IMR-90 (cell line): Measurements from ENCODE around the gene SPNS2. TPM values are rescaled to one million over a fixed set of nuclear protein-coding genes. Genes with fewer than 3 reads are reported as not detected.

ENCODE experiments used
- ATAC-seq: fragments of 200-7000 bp; cut with Tn5 transposase; 2 replicates; pipeline ENCODE4 v1.9.1; 2020; ENCODE audit warnings: low read depth, mild to moderate bottlenecking, moderate library complexity
- BruUV-seq: library from RNA; stranded (reverse); fragments of 400-500 nt; replicated peaks from 2 replicates; lab custom pipeline; 2021; lab: Mats Ljungman, UMichigan
- CTCF ChIA-PET: fragments of 300-600 bp; formaldehyde crosslinking; extraction: SDS; loops from one replicate; lab custom pipeline; 2021; ENCODE audit warnings: antibody characterized with exemption; lab: Yijun Ruan, JAX
- POLR2A ChIA-PET: fragments of 300-600 bp; sonication (Branson Sonifier 250); formaldehyde crosslinking; loops from one replicate; lab custom pipeline; 2022; ENCODE audit warnings: antibody characterized with exemption; ENCODE audit not compliant: unreplicated experiment; lab: Charles Lee
- DNase-seq: peaks from one replicate; pipeline ENCODE4 v3.0.0; 2013
- H2AFZ ChIP-seq: replicated peaks from 2 replicates; pipeline ENCODE3; 2013; ENCODE audit warnings: low read length, mild to moderate bottlenecking; ENCODE audit not compliant: poor library complexity
- H2AK5ac ChIP-seq: 2 replicates; pipeline ENCODE4 v1.6.1; 2013; ENCODE audit warnings: low read depth, low read length, inconsistent platforms
- H2AK9ac ChIP-seq: replicated peaks from 2 replicates; pipeline ENCODE3; 2013; ENCODE audit warnings: mild to moderate bottlenecking, low read depth, low read length, moderate library complexity; ENCODE audit not compliant: poor library complexity
- H2BK120ac ChIP-seq: 2 replicates; pipeline ENCODE4 v1.6.1; 2013; ENCODE audit warnings: low read depth, low read length, inconsistent platforms
- H2BK15ac ChIP-seq: 3 replicates; pipeline ENCODE4 v1.6.1; 2013; ENCODE audit warnings: low read depth, low read length, inconsistent platforms
- H2BK20ac ChIP-seq: 2 replicates; pipeline ENCODE4 v1.6.1; 2013; ENCODE audit warnings: low read depth, mild to moderate bottlenecking, inconsistent platforms, low read length, moderate library complexity
- H2BK5ac ChIP-seq: 2 replicates; pipeline ENCODE4 v1.6.1; 2013; ENCODE audit warnings: mild to moderate bottlenecking, low read depth, low read length, inconsistent platforms; ENCODE audit not compliant: poor library complexity, severe bottlenecking
- H3K14ac ChIP-seq: replicated peaks from 2 replicates; pipeline ENCODE4 v1.6.1; 2013; ENCODE audit warnings: low read depth, low read length, inconsistent platforms
- H3K18ac ChIP-seq: 2 replicates; pipeline ENCODE4 v1.6.1; 2013; ENCODE audit warnings: low read depth, low read length, control low read depth
- H3K23ac ChIP-seq: 2 replicates; pipeline ENCODE4 v1.6.1; 2013; ENCODE audit warnings: low read depth, low read length, inconsistent platforms
- H3K27ac ChIP-seq: 2 replicates; pipeline ENCODE4 v1.5.1; 2013; ENCODE audit warnings: mild to moderate bottlenecking, control low read depth, low read length; ENCODE audit not compliant: insufficient read depth
- H3K27me3 ChIP-seq: 2 replicates; pipeline ENCODE4 v1.6.1; 2013; ENCODE audit warnings: low read length; ENCODE audit not compliant: control insufficient read depth, insufficient read depth
- H3K36me3 ChIP-seq: 2 replicates; pipeline ENCODE4 v1.6.1; 2013; ENCODE audit warnings: low read length, mixed read lengths; ENCODE audit not compliant: control insufficient read depth, insufficient read depth
- H3K4ac ChIP-seq: 2 replicates; pipeline ENCODE4 v1.6.1; 2013; ENCODE audit warnings: low read depth, low read length, inconsistent platforms
- H3K4me1 ChIP-seq: 2 replicates; pipeline ENCODE4 v1.6.1; 2013; ENCODE audit warnings: low read length, mixed read lengths; ENCODE audit not compliant: control insufficient read depth, insufficient read depth
- H3K4me2 ChIP-seq: 2 replicates; pipeline ENCODE4 v1.6.1; 2013; ENCODE audit warnings: low read depth, mild to moderate bottlenecking, control low read depth, low read length, moderate library complexity
- H3K4me3 ChIP-seq: 2 replicates; pipeline ENCODE4 v1.5.1; 2013; ENCODE audit warnings: low read depth, mild to moderate bottlenecking, control low read depth, low read length, moderate library complexity; ENCODE audit not compliant: insufficient read depth
- H3K56ac ChIP-seq: 2 replicates; pipeline ENCODE4 v1.6.1; 2013; ENCODE audit warnings: low read length, inconsistent platforms; ENCODE audit not compliant: insufficient read depth; ENCODE audit errors: extremely low read depth
- H3K79me1 ChIP-seq, 2 experiments: 2 replicates each; pipeline ENCODE4 v1.6.1; 2013; ENCODE audit warnings: low read length in 2 of 2, inconsistent platforms in 1 of 2, low read depth in 1 of 2
- H3K9ac ChIP-seq: 2 replicates; pipeline ENCODE4 v1.6.1; 2013; ENCODE audit warnings: low read depth, low read length, control low read depth
- H3K9me1 ChIP-seq: 2 replicates; pipeline ENCODE4 v1.6.1; 2013; ENCODE audit warnings: low read length, inconsistent platforms; ENCODE audit not compliant: insufficient read depth
- H3K9me3 ChIP-seq: 2 replicates; pipeline ENCODE4 v1.6.1; 2013; ENCODE audit warnings: low read length; ENCODE audit not compliant: control insufficient read depth, insufficient read depth
- H4K20me1 ChIP-seq: 2 replicates; pipeline ENCODE4 v1.6.1; 2013; ENCODE audit warnings: low read length, inconsistent platforms; ENCODE audit not compliant: insufficient read depth
- H4K5ac ChIP-seq: 2 replicates; pipeline ENCODE4 v1.6.1; 2013; ENCODE audit warnings: mild to moderate bottlenecking, low read depth, low read length, control low read depth
- H4K8ac ChIP-seq, 2 experiments: 2 replicates each; pipeline ENCODE4 v1.6.1; 2013; ENCODE audit warnings: low read depth in 2 of 2, low read length in 2 of 2, control low read depth in 1 of 2, inconsistent platforms in 1 of 2
- H4K91ac ChIP-seq: 2 replicates; pipeline ENCODE4 v1.6.1; 2013; ENCODE audit warnings: low read depth, low read length, inconsistent platforms; ENCODE audit not compliant: insufficient read depth
- BHLHE40 ChIP-seq: fragments of 150-350 bp; IDR thresholded peaks from 2 replicates; pipeline ENCODE4 v1.6.1; 2016; ENCODE audit warnings: mild to moderate bottlenecking, low read depth, low read length
- CEBPB ChIP-seq: IDR thresholded peaks from 2 replicates; pipeline ENCODE4 v1.6.1; 2012; ENCODE audit warnings: low read depth, low read length, improper control_type of control experiment
- CHD1 ChIP-seq: IDR thresholded peaks from 2 replicates; pipeline ENCODE4 v1.6.1; 2012; ENCODE audit warnings: low read depth, low read length, improper control_type of control experiment
- CTCF ChIP-seq: conservative IDR thresholded peaks from 2 replicates; pipeline ENCODE4 v1.5.1; 2012; ENCODE audit warnings: mild to moderate bottlenecking, low read depth, low read length, improper control_type of control experiment
- ELK1 ChIP-seq: fragments of 150-350 bp; IDR thresholded peaks from 2 replicates; pipeline ENCODE4 v1.6.1; 2016; ENCODE audit warnings: low read depth, mild to moderate bottlenecking, low read length, moderate library complexity, borderline replicate concordance
- FOS ChIP-seq: fragments of 150-350 bp; IDR thresholded peaks from 2 replicates; pipeline ENCODE4 v1.6.1; 2016; ENCODE audit warnings: low read depth, low read length
- MAFK ChIP-seq: IDR thresholded peaks from 2 replicates; pipeline ENCODE4 v1.6.1; 2012; ENCODE audit warnings: low read depth, low read length, improper control_type of control experiment
- MAZ ChIP-seq: IDR thresholded peaks from 2 replicates; pipeline ENCODE4 v1.6.1; 2012; ENCODE audit warnings: low read depth, mild to moderate bottlenecking, low read length, improper control_type of control experiment, moderate library complexity, borderline replicate concordance
- MXI1 ChIP-seq: IDR thresholded peaks from 2 replicates; pipeline ENCODE4 v1.6.1; 2012; ENCODE audit warnings: low read depth, mild to moderate bottlenecking, low read length, moderate library complexity, borderline replicate concordance
- NFE2L2 ChIP-seq: fragments of 150-350 bp; IDR thresholded peaks from 2 replicates; pipeline ENCODE4 v1.6.1; 2016; ENCODE audit warnings: low read depth, mild to moderate bottlenecking, low read length
- POLR2A ChIP-seq: IDR thresholded peaks from 2 replicates; pipeline ENCODE4 v1.6.1; 2012; ENCODE audit warnings: mild to moderate bottlenecking, low read depth, low read length
- RAD21 ChIP-seq: IDR thresholded peaks from 2 replicates; pipeline ENCODE4 v1.6.1; 2012; ENCODE audit warnings: low read length, improper control_type of control experiment
- RCOR1 ChIP-seq: IDR thresholded peaks from 2 replicates; pipeline ENCODE4 v1.6.1; 2012; ENCODE audit warnings: mild to moderate bottlenecking, low read length, improper control_type of control experiment; ENCODE audit not compliant: insufficient replicate concordance
- RFX5 ChIP-seq: IDR thresholded peaks from 2 replicates; pipeline ENCODE4 v1.8.0; 2012; ENCODE audit warnings: low read depth, mild to moderate bottlenecking, low read length, moderate library complexity
- SMC3 ChIP-seq: fragments of 150-350 bp; IDR thresholded peaks from 2 replicates; pipeline ENCODE4 v1.6.1; 2016; ENCODE audit warnings: low read depth, mild to moderate bottlenecking, antibody characterized with exemption, low read length, moderate library complexity
- USF2 ChIP-seq: fragments of 150-350 bp; IDR thresholded peaks from 2 replicates; pipeline ENCODE4 v1.6.1; 2017; ENCODE audit warnings: mild to moderate bottlenecking, antibody characterized with exemption, low read length, low read depth
- WGBS, 2 experiments: methylation state at CpG; one replicate each; pipeline versions ENCODE4 v1.1.5 to v1.1.7; 2013; ENCODE audit warnings: missing lambda C conversion rate in 2 of 2; ENCODE audit not compliant: insufficient read length in 1 of 2; ENCODE audit errors: extremely low coverage in 2 of 2; 5-methylcytosine and 5-hydroxymethylcytosine counted together
- dilution Hi-C: fragments of 300-500 bp; cut with HindIII; formaldehyde crosslinking; loops from one replicate; pipeline ENCODE4 v1.14.3; 2018; ENCODE audit warnings: low sequenced_read_pairs; ENCODE audit not compliant: unreplicated experiment
- in situ Hi-C: fragments of 300-500 bp; cut with MboI; formaldehyde crosslinking; loops from 3 replicates; pipeline ENCODE4 v1.14.3; 2019; ENCODE audit warnings: low sequenced_read_pairs, inconsistent platforms, mixed read lengths
- intact Hi-C: fragments of 100-400 bp; cut with micrococcal nuclease; formaldehyde crosslinking; loops from 2 replicates; pipeline ENCODE4 v1.10.0; 2022
- polyA plus RNA-seq, 3 experiments: library from polyadenylated mRNA; depleted of rRNA; stranded (reverse); fragments of >200 nt; gene quantifications; 2 replicates each; pipeline ENCODE4 v1.2.3, GENCODE V29; 2012; ENCODE audit warnings: low replicate concordance in 1 of 3
- total RNA-seq: library from RNA; depleted of rRNA; stranded (reverse); fragments of >200 nt; gene quantifications from 2 replicates; pipeline ENCODE4 v1.2.3, GENCODE V29; 2012

Gene SPNS2
- total and polyA plus RNA-seq, 2 of the 4 experiments (the other 2 are of a cell fraction): under 0.01 TPM; not detected in 1

GRCh38 chr17:4506175-4506813, 7.6 kb downstream of the SPNS2 start:
- BruUV-seq: no TSS peak
- Histone ChIP-seq H2AK9ac (no peak overlapping the region), H4K91ac (no peak overlapping the region), H4K8ac (no peak overlapping the region), H3K23ac (no peak overlapping the region), H2BK15ac (no peak overlapping the region), H3K9ac (no peak overlapping the region), H3K27me3 (peaks cover 43% of the 10 kb centered on the region), H2AFZ (no peak overlapping the region), H3K4me3 (no peak overlapping the region), H2BK120ac (no peak overlapping the region), H3K4me2 (no peak overlapping the region), H3K4me1 (no peaks in the 10 kb centered on the region), H4K5ac (no peak overlapping the region), H2AK5ac (no peak overlapping the region), H3K9me3 (no peaks in the 10 kb centered on the region), H3K27ac (no peak overlapping the region), H3K18ac (no peak overlapping the region), H3K56ac (no peak overlapping the region), H3K4ac (no peak overlapping the region), H4K20me1 (no peaks in the 10 kb centered on the region), H2BK5ac (no peak overlapping the region), H2BK20ac (no peak overlapping the region), H3K79me1 (no peaks in the 10 kb centered on the region), H3K36me3 (no peaks in the 10 kb centered on the region), H3K14ac (no peak overlapping the region), H3K9me1 (no peaks in the 10 kb centered on the region)
- POLR2A ChIA-PET: no interaction called here
- intact Hi-C loops: no loop called here
- WGBS, 2 experiments: 30% methylated on average over 2 of the region's 13 CpGs; no CpG with 5 or more reads in 1 of the 2 experiments
- in situ Hi-C loops: no loop called here
- dilution Hi-C loops: no loop called here
- ATAC-seq (no peak), DNase-seq (no peak)
- CTCF ChIA-PET: no interaction called here
- no peak for TF ChIP-seq CEBPB
- TF ChIP-seq MAFK: no peak
- TF ChIP-seq NFE2L2: no peak
- TF ChIP-seq CHD1: no peak
- no peak for TF ChIP-seq POLR2A
- TF ChIP-seq RAD21: no peak
- TF ChIP-seq ELK1: no peak
- no peak for TF ChIP-seq FOS
- TF ChIP-seq CTCF: no peak
- no peak for TF ChIP-seq USF2
- no peak for TF ChIP-seq SMC3
- TF ChIP-seq MXI1: no peak
- no peak for TF ChIP-seq RCOR1
- TF ChIP-seq RFX5: no peak
- TF ChIP-seq MAZ: no peak
- TF ChIP-seq BHLHE40: no peak
